ENCODE measurements around the gene UTS2B. TPM values are rescaled to one million over a fixed set of nuclear protein-coding genes. Genes with fewer than 3 reads are reported as not detected.

UTS2B gene
- total RNA-seq, 1 experiment from 2014 or later: 0.26 TPM

DNA sequence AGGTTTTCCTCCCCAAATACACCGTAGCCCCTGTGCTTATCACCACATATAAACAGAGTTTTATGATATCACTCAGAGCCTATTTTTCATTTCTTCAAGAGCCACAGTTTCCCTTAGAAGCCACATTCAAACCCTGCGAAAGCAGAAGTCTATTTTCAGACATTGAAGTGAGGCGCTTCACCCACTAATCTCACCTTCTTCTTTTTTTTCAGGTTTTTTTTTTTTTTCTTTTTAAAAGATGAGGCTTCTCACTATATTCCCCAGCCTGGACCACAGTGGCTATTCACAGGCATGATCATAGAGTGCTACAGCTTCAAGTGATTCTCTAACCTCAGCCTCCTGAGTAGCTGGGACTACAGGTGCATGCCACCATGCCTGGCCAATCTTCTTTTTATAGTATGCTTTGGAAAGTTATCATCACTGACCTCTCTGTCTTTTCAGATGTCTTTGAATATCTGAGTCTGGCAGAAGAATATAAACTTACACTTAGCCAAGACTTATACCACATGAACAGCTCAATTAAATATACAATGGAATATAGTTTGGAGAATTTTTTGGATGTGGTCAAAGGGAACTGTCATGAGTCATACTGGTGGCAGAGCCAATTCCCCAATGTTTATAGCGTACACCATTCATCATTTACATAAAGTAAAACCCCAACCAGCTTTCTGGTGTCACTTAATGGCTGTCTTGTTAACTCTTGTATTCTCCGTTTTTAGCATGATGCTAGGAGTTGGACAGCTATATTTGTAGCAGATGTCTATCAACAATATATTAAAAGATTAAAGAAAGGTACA, 60.8 kb downstream of the UTS2B start:
- no peak for ATAC-seq
- H3K9me3 ChIP-seq (ENCODE audit: control insufficient read depth, insufficient read depth, low read depth, low read length): no peaks in the 10 kb centered on the region
- POLR2A ChIA-PET: no interaction called here
- in situ Hi-C loops (cut with HindIII; ENCODE audit: low pct_unique_long_range_greater_than_20kb, low sequenced_read_pairs) (no loop called here), intact Hi-C loops (cut with micrococcal nuclease; ENCODE audit: unreplicated experiment) (no loop called here)
- no peak overlapping the region for H3K4me3 ChIP-seq (ENCODE audit: low read depth in 2 of 2, low read length in 2 of 2)
- H3K27me3 ChIP-seq (ENCODE audit: control insufficient read depth, insufficient read depth, low read length): no peaks in the 10 kb centered on the region
- BruUV-seq (replicated peaks): no TSS peak
- DNase-seq (ENCODE audit: low read depth, low spot score): no peak
- no peaks in the 10 kb centered on the region for H3K36me3 ChIP-seq (ENCODE audit: control insufficient read depth, insufficient read depth, low read length)
- CTCF ChIA-PET: no interaction called here
- no peak overlapping the region for H3K27ac ChIP-seq (ENCODE audit: low read length)
- TF ChIP-seq POLR2AphosphoS5 (IDR thresholded peaks at IDR 0.05; ENCODE audit: low read depth, low read length) (no peak), SIN3A (IDR thresholded peaks at IDR 0.05; ENCODE audit: borderline replicate concordance, insufficient read depth, low read depth, low read length) (no peak), TCF7L2 (IDR thresholded peaks at IDR 0.05; ENCODE audit: low read depth, low read length) (no peak)
- TF ChIP-seq, protein P1, sequence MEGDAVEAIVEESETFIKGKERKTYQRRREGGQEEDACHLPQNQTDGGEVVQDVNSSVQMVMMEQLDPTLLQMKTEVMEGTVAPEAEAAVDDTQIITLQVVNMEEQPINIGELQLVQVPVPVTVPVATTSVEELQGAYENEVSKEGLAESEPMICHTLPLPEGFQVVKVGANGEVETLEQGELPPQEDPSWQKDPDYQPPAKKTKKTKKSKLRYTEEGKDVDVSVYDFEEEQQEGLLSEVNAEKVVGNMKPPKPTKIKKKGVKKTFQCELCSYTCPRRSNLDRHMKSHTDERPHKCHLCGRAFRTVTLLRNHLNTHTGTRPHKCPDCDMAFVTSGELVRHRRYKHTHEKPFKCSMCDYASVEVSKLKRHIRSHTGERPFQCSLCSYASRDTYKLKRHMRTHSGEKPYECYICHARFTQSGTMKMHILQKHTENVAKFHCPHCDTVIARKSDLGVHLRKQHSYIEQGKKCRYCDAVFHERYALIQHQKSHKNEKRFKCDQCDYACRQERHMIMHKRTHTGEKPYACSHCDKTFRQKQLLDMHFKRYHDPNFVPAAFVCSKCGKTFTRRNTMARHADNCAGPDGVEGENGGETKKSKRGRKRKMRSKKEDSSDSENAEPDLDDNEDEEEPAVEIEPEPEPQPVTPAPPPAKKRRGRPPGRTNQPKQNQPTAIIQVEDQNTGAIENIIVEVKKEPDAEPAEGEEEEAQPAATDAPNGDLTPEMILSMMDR (IDR thresholded peaks at IDR 0.05): no peak
- TF ChIP-seq, protein P2, sequence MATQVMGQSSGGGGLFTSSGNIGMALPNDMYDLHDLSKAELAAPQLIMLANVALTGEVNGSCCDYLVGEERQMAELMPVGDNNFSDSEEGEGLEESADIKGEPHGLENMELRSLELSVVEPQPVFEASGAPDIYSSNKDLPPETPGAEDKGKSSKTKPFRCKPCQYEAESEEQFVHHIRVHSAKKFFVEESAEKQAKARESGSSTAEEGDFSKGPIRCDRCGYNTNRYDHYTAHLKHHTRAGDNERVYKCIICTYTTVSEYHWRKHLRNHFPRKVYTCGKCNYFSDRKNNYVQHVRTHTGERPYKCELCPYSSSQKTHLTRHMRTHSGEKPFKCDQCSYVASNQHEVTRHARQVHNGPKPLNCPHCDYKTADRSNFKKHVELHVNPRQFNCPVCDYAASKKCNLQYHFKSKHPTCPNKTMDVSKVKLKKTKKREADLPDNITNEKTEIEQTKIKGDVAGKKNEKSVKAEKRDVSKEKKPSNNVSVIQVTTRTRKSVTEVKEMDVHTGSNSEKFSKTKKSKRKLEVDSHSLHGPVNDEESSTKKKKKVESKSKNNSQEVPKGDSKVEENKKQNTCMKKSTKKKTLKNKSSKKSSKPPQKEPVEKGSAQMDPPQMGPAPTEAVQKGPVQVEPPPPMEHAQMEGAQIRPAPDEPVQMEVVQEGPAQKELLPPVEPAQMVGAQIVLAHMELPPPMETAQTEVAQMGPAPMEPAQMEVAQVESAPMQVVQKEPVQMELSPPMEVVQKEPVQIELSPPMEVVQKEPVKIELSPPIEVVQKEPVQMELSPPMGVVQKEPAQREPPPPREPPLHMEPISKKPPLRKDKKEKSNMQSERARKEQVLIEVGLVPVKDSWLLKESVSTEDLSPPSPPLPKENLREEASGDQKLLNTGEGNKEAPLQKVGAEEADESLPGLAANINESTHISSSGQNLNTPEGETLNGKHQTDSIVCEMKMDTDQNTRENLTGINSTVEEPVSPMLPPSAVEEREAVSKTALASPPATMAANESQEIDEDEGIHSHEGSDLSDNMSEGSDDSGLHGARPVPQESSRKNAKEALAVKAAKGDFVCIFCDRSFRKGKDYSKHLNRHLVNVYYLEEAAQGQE (IDR thresholded peaks at IDR 0.05; ENCODE audit: insufficient read depth in 1 of 2, low read depth in 2 of 2, low read length in 1 of 2): no peak
- no peaks in the 10 kb centered on the region for H3K4me1 ChIP-seq (ENCODE audit: control insufficient read depth, insufficient read depth, low read length)

DNA sequence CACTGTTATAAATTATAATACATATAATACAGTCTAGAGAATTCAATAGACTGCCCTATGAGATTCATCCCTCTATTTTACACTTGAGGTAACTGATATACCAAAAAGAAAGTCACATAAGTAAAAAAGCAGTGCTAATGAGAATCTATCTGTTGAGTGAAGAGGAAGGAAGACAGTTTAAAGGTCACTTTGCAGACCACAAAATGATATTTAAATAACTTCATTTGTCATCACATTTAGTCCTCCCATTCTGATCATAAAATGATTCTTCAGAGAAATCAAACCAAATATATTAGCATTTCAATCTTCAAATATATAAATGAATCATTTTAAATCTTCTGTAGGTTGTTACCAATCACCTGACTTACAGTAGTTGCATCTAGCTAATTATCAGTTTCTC, 61.6 kb downstream of the UTS2B start:
- H3K27ac ChIP-seq (ENCODE audit: low read length): no peak overlapping the region
- intact Hi-C loops (cut with micrococcal nuclease; ENCODE audit: unreplicated experiment): no loop called here
- DNase-seq (ENCODE audit: low read depth, low spot score) (no peak), ATAC-seq (no peak)
- ChIA-PET CTCF (no interaction called here), POLR2A (no interaction called here)
- no TSS peak for BruUV-seq (replicated peaks)
- no peaks in the 10 kb centered on the region for H3K4me1 ChIP-seq (ENCODE audit: control insufficient read depth, insufficient read depth, low read length)
- no peaks in the 10 kb centered on the region for H3K27me3 ChIP-seq (ENCODE audit: control insufficient read depth, insufficient read depth, low read length)
- no peak overlapping the region for H3K4me3 ChIP-seq (ENCODE audit: low read depth in 2 of 2, low read length in 2 of 2)
- H3K36me3 ChIP-seq (ENCODE audit: control insufficient read depth, insufficient read depth, low read length): no peaks in the 10 kb centered on the region
- in situ Hi-C loops (cut with HindIII; ENCODE audit: low pct_unique_long_range_greater_than_20kb, low sequenced_read_pairs): no loop called here
- H3K9me3 ChIP-seq (ENCODE audit: control insufficient read depth, insufficient read depth, low read depth, low read length): no peaks in the 10 kb centered on the region
- TF ChIP-seq TCF7L2 (IDR thresholded peaks at IDR 0.05; ENCODE audit: low read depth, low read length) (no peak), POLR2AphosphoS5 (IDR thresholded peaks at IDR 0.05; ENCODE audit: low read depth, low read length) (no peak), SIN3A (IDR thresholded peaks at IDR 0.05; ENCODE audit: borderline replicate concordance, insufficient read depth, low read depth, low read length) (no peak)
- TF ChIP-seq, protein P1 (IDR thresholded peaks at IDR 0.05): no peak
- TF ChIP-seq, protein P2 (IDR thresholded peaks at IDR 0.05; ENCODE audit: insufficient read depth in 1 of 2, low read depth in 2 of 2, low read length in 1 of 2): no peak
